HG03354 (cell line): ENCODE results near the gene CUTC.
"Not testable (repeated sequence)": the region's sequence is repeated elsewhere in the genome, so short reads cannot be mapped to it uniquely, and the experiment has no call there.

Experiments used
- ATAC-seq: cut with Tn5 transposase; IDR thresholded peaks from one replicate; pipeline ENCODE4 v1.9.1; 2021; ENCODE audit warnings: mild to moderate bottlenecking; ENCODE audit not compliant: unreplicated experiment, poor library complexity, severe bottlenecking

CUTC gene

DNA sequence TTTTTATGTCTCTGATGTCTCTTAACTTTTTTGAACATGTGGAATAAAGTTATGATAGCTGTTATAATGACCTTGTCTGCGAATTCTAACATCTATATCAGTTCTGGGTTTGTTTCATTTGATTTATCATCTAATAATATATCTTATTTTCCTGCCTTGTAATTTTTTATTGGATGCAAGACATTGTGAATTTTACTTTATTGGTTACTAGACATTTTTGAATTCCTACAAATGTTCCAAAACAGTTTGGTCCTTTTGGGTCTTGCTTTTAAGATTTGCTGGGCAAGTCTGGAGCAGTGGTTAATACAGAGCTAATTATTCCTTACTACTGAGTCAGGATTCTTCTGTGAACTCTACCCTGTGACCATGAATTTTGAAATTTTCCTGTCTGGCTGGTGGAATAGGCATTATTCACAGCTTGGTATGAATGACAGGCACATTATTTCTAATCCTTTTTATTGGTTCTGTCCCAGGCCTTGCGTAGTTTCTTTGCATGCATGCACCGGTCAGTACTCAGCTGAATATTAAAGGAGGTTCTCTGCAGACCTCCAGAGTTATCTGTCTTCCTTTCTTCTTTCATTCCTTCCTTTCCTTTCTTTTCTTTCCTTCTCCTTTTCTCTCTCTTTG is 9.0 kb downstream of the CUTC start:
- no peak for ATAC-seq

DNA sequence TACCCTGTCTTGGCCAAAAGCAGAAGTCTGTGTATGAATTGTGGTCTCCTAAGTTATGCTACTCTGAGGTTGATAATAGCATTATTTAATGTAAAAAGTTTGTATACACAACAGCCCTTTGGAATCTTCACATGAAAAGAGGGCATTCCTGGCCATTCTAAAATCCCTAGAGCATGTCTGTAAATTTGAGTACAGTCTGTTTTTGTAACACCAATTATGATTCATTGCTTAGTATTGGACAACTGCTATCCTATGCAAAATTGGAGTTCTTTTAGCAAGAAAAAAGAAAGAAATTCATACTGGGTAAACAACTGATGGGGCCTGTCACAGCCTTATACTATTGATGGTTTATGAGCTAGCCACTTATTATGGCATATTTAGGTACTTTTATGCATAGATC is 10.2 kb downstream of the CUTC start:
- ATAC-seq, result no peak

DNA sequence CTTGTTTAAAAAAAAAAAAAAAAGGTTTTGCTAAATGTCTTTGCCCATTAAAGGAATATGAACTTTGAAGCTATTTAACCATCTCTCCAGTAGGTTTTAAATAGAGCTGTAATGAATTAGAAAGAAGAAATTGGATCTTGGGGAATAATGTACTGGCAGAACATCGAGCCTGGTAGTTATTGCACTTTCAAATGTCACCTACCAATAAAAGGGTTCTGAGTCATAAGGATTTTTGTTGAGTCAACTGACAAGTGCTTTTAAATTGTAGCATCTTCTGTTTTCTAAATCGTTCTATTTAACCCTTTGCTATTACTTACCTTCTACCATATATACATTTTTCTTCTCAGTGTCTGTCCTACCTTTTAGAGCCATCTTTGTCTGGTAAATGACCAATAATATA is 10.7 kb downstream of the CUTC start:
- no peak for ATAC-seq

DNA sequence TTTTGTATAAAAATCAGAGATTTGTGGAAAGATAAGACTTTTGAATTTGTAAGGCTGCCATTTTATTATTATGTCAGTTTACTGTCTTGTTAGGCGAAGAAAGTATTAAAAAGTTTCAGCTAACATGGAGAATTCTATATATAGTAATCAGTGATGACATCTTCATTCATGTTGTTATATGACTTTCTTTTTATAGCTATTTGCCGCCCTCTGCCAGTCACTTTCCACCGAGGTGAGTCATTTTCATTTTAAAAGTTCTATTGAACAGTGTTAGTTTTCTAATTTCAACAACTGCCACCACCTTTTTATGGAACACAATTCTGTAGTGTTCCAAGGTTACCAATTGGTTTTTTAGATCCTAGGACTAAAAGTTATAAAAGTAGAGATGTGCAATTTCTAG is 11.8 kb downstream of the CUTC start:
- ATAC-seq, result no peak

DNA sequence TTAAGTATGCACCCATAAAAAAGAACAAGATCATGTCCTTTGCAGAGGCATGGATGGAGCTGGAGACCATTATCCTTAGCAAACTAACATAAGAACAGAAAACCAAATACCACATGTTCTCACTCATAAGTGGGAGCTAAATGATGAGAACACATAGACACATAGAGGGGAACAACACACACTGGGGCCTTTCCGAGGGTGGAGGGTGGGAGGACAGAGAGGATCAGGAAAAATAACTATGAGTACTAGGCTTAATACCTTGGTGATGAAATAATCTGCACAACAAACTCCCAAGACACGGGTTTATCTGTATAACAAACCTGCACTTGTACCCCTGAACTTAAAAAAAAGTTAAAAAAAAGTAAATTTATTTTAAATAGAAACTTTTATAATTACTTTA is 14.1 kb downstream of the CUTC start:
- not testable (repeated sequence) for ATAC-seq

DNA sequence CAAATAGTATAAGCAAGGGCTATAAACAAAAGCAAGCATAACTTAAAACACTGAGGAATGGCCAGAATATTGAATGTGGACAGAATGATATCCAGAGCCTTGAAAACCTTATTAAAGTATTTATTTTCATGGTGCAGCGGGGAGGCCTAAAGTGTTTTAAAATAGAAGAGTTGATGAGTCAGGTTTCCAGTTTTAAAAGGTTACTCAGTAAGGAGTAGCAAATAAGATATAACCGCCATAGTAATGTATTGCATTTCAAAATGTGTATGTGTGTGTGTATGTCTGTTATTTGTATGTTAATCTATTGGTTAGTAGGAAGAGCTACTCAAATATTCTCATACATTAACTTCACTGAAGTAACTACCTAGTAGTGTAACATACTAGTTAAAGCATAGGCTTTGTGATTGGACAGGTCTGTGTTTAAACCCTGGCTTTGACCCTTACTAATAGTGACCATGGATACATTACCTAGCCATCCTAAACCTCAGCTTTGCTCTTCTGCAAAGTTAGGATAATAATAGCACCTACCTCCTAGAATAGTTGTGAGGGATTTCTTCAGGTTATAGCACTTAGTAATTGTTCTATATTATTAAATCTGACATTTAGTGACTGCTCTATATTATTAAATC is 16.9 kb downstream of the CUTC start:
- no peak for ATAC-seq

DNA sequence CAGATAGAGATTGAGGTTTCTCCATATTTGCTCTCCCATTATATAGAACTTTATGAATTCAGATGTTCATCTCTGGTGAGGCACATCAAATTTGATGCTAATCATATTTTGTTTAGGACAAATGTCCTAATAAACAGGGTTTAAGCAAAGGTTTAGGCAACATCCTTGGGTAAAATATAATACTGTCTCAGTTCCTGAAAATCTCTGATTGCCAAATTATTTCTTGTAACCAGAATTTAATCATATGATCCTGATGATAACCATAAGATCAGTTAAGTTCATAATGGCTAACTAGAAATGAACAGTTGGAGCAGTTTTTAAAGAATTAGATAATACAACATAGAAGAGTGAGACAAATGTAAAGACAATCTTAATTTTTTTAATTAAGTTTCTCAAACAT is 18.6 kb downstream of the CUTC start:
- no peak for ATAC-seq

DNA sequence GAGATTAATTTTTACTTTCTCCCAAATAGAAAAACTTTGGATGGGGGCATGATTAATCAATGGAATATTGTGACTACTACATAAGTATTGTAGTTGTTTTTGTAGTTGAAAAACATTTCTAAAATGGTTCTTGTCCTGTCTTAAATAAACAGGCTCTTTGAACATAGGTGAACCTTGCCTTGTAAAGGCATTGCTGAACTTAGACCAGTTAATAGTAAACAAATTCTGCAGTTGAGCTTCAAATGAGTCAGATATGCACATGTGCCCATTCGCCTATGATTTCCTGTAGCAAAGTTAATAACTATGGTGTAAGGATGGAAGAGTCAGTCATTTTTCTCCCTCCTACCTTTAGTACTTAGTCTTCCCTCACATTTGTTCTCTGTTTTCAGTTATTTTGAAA is 22.6 kb downstream of the CUTC start:
- ATAC-seq, result no peak

DNA sequence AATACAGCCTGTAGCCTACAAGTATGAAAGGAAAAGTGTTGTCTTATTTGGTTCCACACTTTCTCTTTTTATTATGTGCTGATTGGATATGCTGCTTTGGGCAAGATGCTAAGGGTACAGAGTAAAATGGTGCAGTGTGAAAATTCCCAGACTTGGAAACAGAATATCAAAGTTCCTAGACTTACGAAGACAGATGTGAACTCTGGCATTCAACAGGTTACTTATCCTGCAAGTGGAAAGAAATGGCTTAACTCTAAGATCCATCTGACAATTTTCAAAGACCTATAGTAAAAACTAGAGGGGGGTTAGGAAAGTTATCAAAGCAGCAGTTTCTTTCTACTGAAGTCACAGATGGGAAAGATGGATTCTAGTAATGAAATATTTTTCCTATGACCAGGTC is 24.1 kb downstream of the CUTC start:
- ATAC-seq, result no peak

DNA sequence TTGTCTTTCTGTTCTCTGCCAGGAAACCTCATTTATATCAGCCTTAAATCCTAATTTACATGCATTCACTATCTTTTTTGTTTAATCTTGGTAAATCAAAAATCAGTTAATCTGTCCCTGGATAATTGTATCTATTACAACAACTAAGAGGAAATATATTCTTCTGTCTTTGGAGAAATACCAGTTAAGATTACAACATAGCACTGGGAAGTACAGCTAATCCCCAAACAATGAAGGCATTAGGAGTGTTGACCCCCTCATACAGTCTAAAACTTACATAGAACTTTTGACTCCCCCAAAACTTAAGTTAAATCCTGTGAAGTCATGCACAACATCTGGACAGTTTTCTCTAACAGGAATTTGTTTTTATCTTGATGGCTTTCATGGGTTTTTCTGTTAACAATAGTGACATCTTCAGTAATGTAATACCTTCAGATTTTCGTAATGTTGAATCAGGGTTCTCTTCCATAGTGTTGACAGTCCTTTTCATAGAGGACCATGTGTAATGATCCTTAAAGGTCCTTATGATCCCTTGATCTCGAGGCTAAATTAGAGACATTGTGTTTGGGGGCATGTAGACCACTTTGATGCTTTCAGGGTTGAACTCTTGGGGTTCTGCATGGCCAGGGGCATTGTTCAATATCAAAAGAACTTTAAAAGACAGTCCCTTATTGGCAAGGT is 26.3 kb downstream of the CUTC start:
- ATAC-seq, result no peak

DNA sequence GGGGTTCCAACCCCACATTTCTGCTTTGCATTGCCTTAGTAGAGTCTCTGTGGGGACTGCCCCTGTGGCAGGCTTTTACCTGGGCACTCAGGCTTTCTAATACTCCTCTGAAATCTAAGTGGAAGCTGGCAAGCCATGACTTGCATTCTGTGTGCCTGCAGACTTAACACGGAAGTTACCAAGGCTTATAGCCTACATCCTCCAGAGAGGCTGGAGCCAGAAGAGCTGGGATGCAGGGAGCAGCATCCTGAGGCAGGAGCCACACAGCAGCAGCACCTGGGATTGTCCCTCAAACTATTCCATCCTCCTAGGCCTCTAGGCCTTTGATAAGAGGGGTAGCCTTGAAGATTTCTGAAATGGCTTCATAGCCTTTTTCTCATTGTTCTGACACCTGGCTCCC is 28.3 kb downstream of the CUTC start:
- no peak for ATAC-seq

DNA sequence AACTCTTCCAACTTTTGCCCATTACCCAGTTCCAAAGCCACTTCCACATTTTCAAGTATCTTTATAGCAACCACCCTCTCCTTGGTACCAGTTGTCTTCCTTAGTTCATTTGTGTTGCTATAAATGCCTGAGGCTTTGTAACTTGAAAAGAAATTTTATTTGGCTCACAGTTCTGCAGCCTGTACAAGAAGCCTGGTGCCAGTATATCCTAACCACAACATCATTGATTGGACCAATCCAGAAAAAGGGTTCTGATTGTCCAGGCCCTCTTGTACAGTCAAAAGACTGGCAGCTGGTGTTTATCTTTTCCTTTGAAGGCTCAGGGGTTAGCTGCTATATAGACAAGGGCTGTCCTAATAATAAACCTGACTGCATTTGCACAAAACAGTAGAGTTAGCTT is 29.3 kb downstream of the CUTC start:
- ATAC-seq, result no peak

DNA sequence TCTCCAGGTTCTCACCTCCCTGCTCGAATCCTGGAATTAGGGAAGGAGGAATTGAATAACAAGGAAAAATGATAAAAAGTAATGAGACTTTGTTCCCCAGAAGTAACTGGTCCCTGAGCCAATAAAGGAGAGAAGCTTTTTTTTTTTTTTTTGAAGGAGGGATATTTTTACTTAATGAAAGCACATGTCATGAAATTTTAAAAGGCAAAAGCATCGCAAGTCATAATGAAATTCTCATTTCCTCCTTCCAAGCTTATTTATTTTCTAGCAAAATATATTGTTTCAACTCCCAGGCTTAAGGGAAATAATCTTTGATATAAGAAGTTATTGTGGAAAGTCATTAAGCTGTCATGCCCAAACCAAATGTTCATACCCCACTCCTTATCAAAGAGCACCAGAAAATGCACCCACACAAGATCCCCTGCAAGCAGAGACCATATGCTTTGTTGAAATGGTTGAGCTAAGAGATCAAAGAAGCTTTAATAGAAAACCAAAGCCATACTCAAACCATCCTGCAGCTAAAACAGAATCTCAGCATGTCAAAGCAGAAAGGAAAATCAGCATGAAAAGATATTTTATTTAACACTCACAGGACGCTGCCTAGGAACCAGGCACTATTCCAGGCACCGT is 33.8 kb downstream of the CUTC start:
- no peak for ATAC-seq

DNA sequence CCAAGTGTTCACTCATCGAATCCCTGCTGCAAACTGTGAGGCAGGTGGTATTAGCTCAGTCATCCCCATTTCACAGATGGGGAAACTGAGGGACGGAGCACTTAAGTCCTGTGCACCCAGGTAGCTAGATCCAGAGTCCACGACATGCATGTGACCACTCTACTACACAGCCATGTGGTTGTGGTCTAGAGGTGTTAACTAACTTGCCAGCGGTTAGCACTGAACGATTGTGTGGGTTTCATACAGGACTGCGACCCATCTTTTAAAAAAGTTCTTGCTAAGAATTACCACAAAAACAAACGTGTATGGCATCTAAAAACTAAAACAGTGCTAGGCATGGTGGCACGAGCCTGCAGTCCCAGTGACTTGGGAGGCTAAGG is 34.3 kb downstream of the CUTC start:
- no peak for ATAC-seq

DNA sequence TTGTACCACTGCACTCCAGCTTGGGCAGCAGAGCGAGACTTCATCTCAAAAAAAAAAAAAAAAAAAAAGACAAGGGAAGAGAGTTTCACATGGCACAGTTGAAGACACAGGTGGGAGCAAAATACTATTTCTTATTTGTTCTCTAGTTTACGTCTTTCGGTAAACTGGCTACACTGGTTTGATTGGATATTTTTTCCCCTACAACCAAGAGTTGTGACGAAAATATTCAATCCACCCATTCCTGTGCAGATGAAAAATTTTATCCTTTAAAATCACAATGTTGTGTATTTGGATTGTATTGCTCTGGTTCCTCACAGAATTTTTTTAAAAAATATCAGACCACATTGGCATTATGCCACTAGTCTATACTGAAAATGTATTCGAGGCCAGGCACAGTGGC is 35.9 kb downstream of the CUTC start:
- no peak for ATAC-seq

DNA sequence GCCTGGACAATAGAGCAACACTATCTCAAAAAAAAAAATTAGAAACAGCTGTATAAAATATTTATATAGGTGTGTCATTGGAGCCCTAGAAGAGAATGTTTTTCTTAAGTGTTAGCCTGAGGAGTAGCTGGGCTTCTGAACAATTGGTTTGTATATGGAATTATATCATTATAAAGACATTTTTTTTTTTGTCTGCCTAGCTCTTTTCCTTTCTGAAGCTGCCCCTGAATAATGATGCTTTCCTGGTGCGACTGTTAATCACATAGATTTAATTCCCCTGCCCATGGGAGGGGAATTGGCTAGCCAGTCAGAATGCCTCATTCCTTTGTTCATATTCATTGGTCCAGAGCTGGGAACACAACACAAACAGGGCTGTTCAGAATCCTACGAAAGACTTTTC is 36.5 kb downstream of the CUTC start:
- ATAC-seq, result no peak

DNA sequence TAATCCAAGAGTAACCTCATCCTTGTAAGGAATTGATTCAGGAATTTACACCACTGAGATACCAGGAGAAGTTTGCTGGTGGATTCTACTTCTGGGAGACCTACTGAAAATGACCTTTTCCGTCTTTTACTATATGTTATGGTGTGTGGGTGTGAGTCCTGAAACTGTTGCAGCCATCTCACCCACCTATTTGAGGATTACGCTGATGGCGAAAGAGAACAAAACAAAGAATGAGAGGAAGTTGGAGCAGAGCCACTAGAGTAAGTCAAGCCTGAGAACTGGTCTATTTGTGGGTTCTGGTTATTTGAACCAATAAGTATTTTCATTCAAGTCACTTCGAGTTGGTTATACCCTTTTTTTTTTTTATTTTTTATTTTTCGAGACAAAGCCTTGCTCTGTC is 37.7 kb downstream of the CUTC start:
- no peak for ATAC-seq

DNA sequence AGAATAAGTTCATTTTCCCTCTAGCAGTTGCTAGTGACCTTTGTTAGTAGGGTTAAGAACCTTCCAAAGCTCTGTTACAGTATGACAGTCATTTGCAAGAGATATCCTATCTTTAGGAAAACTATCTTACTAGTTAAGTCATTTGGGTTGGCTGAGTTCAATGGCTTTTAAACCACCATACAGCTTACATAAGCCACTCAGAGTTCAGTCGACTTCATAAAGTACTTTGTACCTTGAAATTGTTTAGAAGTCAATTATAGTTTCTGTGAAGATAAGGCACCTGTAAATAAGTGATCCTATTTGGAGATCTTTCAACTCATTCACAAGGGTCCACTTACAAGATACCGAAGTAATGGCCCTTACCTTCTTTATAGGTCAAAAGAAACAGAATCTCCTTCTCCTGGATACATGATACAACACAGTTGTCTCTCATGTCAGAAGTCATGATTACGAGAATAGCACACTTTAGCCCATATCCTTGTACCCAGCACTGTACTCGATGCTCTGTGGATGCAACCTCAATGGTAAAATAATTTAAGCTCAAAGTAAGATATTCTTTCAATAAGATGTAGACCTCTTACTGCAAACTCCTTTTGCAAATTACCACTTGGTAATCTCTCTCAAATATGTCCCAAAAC is 38.5 kb downstream of the CUTC start:
- ATAC-seq, result no peak

DNA sequence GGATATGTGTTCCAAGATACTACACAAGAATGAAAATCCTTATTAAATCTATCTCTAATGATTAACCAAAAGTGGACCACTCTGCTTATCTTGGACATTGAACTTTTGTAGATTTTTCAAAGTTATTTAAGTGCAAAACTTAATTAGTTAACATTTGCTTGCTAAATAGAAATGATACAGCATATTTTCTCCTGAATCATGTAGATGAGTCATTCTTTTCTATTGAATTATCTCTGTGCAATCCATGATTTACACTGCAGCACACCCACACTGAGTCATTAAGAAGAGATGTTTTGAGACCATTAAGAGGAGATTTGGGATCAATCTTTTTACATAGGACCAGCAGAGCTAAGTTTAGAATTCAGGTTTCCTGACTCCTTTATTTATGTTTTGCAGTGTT is 43.8 kb downstream of the CUTC start:
- ATAC-seq, result no peak

DNA sequence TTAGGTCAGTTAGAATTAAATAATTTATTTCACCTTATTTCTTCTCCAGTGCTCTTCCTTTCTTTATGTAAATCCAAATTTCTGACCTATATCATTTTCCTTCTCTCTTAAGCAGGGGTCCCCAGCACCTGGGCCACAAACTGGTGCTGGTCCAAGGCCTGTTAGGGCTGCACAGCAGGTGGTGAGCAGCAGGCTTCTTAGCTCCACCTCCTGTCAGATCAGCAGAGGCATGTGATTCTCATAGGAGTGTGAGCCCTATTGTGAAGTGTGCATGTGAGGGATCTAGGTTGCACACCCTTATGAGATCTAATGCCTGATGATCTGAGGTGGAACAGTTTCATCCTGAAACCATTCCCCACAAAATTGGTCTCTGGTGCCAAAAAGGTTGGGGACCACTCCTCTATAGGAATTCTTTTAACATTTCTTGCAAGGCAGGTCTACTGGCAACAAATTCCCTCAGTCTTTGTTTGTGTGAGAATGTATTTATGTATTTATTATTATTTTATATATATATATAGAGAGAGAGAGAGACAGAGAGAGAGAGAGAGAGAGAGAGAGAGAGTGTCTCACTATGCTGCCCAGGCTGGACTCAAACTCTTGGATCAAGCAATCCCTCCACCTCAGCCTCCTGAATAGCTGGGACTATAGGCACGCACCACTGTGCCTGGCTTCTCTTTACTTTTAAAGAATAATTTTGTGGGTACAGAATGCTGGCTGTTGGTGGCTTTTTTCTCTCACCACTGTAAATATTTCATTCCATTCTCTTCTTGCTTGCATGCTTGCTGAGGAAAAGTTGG is 46.1 kb downstream of the CUTC start:
- no peak for ATAC-seq
